NCI-H2227 (cell line): ENCODE measurements around the gene SPOUT1.

Experiments
- DNase-seq: peaks from one replicate; lab custom pipeline; 2025; ENCODE audit not compliant: unreplicated experiment; lab: John Stamatoyannopoulos, UW

The SPOUT1 gene

GRCh38 chr9:128838338-128838737, 8.7 kb upstream of the SPOUT1 start:
- DNase-seq = no peak

GRCh38 chr9:128836509-128837145, 7.0 kb upstream of the SPOUT1 start:
- no peak for DNase-seq

GRCh38 chr9:128835246-128836210, 5.9 kb upstream of the SPOUT1 start:
- no peak for DNase-seq

- no peak for DNase-seq
Observed at GRCh38 chr9:128833696-128834095, 4.1 kb upstream of the SPOUT1 start.

GRCh38 chr9:128828719-128829452, 708 bp downstream of the SPOUT1 start:
- no peak for DNase-seq

- no peak for DNase-seq
Observed at GRCh38 chr9:128828267-128828666, 1.3 kb downstream of the SPOUT1 start.

GRCh38 chr9:128825923-128826700, 3.5 kb downstream of the SPOUT1 start:
- DNase-seq = no peak

GRCh38 chr9:128824911-128825310, 4.7 kb downstream of the SPOUT1 start:
- no peak for DNase-seq

- DNase-seq = no peak
Observed at GRCh38 chr9:128823903-128824406, 5.6 kb downstream of the SPOUT1 start.

GRCh38 chr9:128823362-128823902, 6.2 kb downstream of the SPOUT1 start:
- DNase-seq = no peak

- no peak for DNase-seq
Observed at GRCh38 chr9:128822407-128823042, 7.1 kb downstream of the SPOUT1 start.

GRCh38 chr9:128821584-128822406, 7.8 kb downstream of the SPOUT1 start:
- no peak for DNase-seq

GRCh38 chr9:128820665-128821583, 8.7 kb downstream of the SPOUT1 start:
- DNase-seq = no peak

GRCh38 chr9:128819716-128820664, 9.6 kb downstream of the SPOUT1 start:
- peak; percentile 77 for DNase-seq

GRCh38 chr9:128818839-128819715, 10.5 kb downstream of the SPOUT1 start:
- peak; percentile 45 for DNase-seq
